Left ventricle myocardium inferior (tissue), 1 donor: Measurements from ENCODE around the gene TSSK3. TPM values are rescaled to one million over a fixed set of nuclear protein-coding genes. Genes with fewer than 3 reads are reported as not detected.

Source experiments
- DNase-seq: peaks from one replicate; pipeline ENCODE4 v3.0.0-alpha.2; 2020
- H3K27ac ChIP-seq: fragments of 200-600 bp; replicated peaks from 2 replicates; pipeline ENCODE4 v1.8.0; 2021
- H3K27me3 ChIP-seq: fragments of 200-600 bp; 2 replicates; pipeline ENCODE4 v1.8.0; 2021; ENCODE audit warnings: low read depth
- H3K36me3 ChIP-seq: fragments of 200-600 bp; 2 replicates; pipeline ENCODE4 v1.8.0; 2021
- H3K4me1 ChIP-seq: fragments of 200-600 bp; 2 replicates; pipeline ENCODE4 v1.8.0; 2021
- H3K4me3 ChIP-seq: fragments of 200-600 bp; 2 replicates; pipeline ENCODE4 v1.8.0; 2021; ENCODE audit warnings: mild to moderate bottlenecking, moderate library complexity
- H3K9me3 ChIP-seq: fragments of 200-600 bp; replicated peaks from 2 replicates; pipeline ENCODE4 v1.8.0; 2021
- CTCF ChIP-seq: fragments of 200-600 bp; IDR thresholded peaks from 2 replicates; pipeline ENCODE4 v1.8.0; 2021; ENCODE audit warnings: antibody characterized with exemption, mild to moderate bottlenecking, borderline replicate concordance
- intact Hi-C: fragments of 100-400 bp; cut with micrococcal nuclease; formaldehyde crosslinking; loops from one replicate; pipeline ENCODE4 v1.11.0; 2022
- total RNA-seq: library from RNA; stranded (reverse); fragmentation: NEBNext Ultra II Directional; extraction: Animal tissue kit (Norgen Biotek cat#: 25700); gene quantifications from one replicate; pipeline ENCODE4 v1.2.1, GENCODE V29; 2021
- donor health status: DM: no; HTN: yes; CAD: no; lungs with severe emphysema.

TSSK3 gene
- total RNA-seq, 1 donor from 2014 or later: 2.1 TPM

DNA sequence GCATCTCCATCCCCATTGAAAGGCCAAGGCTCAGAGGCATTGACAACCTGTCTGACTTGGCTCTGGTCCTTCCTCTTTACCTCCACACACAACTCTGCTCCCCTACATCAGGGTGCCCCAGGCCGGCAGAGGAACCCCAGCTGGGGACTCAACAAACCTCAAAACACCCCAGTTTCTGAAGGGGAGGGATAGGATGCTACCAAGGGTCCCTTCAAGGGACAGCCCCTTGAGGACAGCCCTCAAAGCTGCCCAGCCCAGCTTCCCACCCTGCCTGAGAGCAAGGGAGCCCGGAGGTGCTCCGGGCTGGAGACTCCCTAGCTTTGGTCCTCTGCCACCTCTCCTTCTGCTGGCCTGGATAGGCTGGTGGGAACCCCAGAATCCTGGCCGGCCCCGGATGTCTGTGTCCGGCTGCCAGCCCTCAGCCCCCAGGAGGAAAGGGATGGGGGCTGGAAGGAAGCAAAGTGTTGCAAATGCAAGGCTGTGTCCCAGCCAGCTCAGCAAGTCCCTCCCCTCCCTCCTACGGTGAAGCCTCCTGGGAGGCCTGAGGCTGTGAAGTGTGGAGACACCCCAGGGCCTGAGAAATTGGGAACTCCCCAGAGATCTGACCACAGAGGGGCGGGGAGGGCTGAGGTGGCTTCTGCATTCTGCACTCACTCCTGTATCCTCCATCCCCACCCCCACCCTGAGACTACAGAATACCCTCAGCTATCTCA lies 25.2 kb upstream of the TSSK3 start:
- no peaks in the 10 kb centered on the region for H3K27me3 ChIP-seq
- TF ChIP-seq CTCF: no peak
- H3K9me3 ChIP-seq: no peaks in the 10 kb centered on the region
- H3K4me3 ChIP-seq: peak overlapping the region; percentile 73
- H3K27ac ChIP-seq: peak overlapping the region; percentile 79
- intact Hi-C loops: no loop called here
- peak; percentile 49 for DNase-seq
- peaks cover 14% of the 10 kb centered on the region for H3K36me3 ChIP-seq
- peaks cover 59% of the 10 kb centered on the region for H3K4me1 ChIP-seq

- H3K4me3 ChIP-seq: no peak overlapping the region
- TF ChIP-seq CTCF: no peak
- H3K36me3 ChIP-seq: peaks cover 5% of the 10 kb centered on the region
- DNase-seq: no peak
- intact Hi-C loops: no loop called here
- peaks cover 59% of the 10 kb centered on the region for H3K4me1 ChIP-seq
- H3K27me3 ChIP-seq: no peaks in the 10 kb centered on the region
- H3K9me3 ChIP-seq: no peaks in the 10 kb centered on the region
- peak overlapping the region; percentile 79 for H3K27ac ChIP-seq
Measured at GRCh38 chr1:32337855-32338636, 24.3 kb upstream of the TSSK3 start.

GRCh38 chr1:32338637-32339145 lies 23.6 kb upstream of the TSSK3 start:
- H3K4me3 ChIP-seq: no peak overlapping the region
- no peak for DNase-seq
- no peaks in the 10 kb centered on the region for H3K36me3 ChIP-seq
- no peaks in the 10 kb centered on the region for H3K27me3 ChIP-seq
- no peaks in the 10 kb centered on the region for H3K9me3 ChIP-seq
- intact Hi-C loops: no loop called here
- H3K27ac ChIP-seq: peak overlapping the region; percentile 79
- H3K4me1 ChIP-seq: peaks cover 59% of the 10 kb centered on the region
- no peak for TF ChIP-seq CTCF

DNA sequence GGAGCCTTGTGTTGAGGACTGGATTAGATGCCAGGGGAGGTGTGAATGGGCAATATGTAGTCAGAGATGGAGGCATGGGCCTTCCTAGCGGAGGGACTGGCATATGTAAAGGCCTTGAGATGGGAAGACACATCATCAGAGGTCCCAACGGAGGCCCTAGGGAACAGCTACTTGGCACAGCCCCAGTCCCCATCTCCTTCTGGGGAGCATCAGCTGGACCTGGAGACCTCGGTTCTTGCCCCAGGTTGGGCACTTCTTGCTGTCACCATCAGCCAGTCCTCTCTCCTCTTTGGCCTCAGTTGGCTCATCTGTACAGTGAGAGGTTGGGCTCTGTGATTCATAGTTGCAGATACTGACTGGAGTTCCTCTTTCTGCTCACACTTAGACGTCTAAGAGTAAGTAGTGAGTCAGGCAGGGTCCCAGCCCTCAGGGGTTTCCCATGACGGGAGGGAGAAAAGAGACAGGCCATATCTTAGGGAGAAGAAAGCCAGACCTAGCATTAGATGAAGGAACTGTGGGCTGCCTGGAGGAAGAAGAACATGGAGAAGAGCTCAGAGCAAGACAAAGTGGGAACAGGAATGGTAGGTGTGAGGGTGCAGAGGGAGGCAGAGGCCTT lies 22.9 kb upstream of the TSSK3 start:
- Histone ChIP-seq H3K36me3 (no peaks in the 10 kb centered on the region), H3K4me1 (peaks cover 55% of the 10 kb centered on the region), H3K27ac (peak overlapping the region; percentile 79), H3K27me3 (no peaks in the 10 kb centered on the region), H3K9me3 (no peaks in the 10 kb centered on the region), H3K4me3 (no peak overlapping the region)
- intact Hi-C loops: no loop called here
- no peak for TF ChIP-seq CTCF
- no peak for DNase-seq

GRCh38 chr1:32341186-32341757 lies 21.1 kb upstream of the TSSK3 start:
- H3K4me3 ChIP-seq: no peak overlapping the region
- DNase-seq: peak; percentile 46
- TF ChIP-seq CTCF: no peak
- H3K36me3 ChIP-seq: no peaks in the 10 kb centered on the region
- no peaks in the 10 kb centered on the region for H3K9me3 ChIP-seq
- H3K27me3 ChIP-seq: no peaks in the 10 kb centered on the region
- no peak overlapping the region for H3K27ac ChIP-seq
- H3K4me1 ChIP-seq: peaks cover 50% of the 10 kb centered on the region
- intact Hi-C loops: no loop called here
